GM12878 (cell line): ENCODE measurements around the gene RBM15. TPM values are rescaled to one million over a fixed set of nuclear protein-coding genes. Genes with fewer than 3 reads are reported as not detected.

Experiments used
- ATAC-seq: fragments of 200-7000 bp; cut with Tn5 transposase; 3 replicates; pipeline ENCODE4 v1.9.1; 2020; ENCODE audit warnings: mild to moderate bottlenecking, moderate library complexity
- BruUV-seq: library from RNA; stranded (reverse); fragments of 400-500 nt; replicated peaks from 2 replicates; lab custom pipeline; 2021; lab: Mats Ljungman, UMichigan
- CTCF ChIA-PET: fragments of 300-600 bp; sonication (Branson Sonifier 250); formaldehyde crosslinking; extraction: SDS; loops from one replicate; lab custom pipeline; 2021; ENCODE audit warnings: inconsistent platforms; lab: Yijun Ruan, JAX
- POLR2A ChIA-PET: fragments of 350-600 bp; formaldehyde crosslinking; extraction: SDS; loops from one replicate; lab custom pipeline; 2021; ENCODE audit warnings: inconsistent platforms; lab: Charles Lee
- RAD21 ChIA-PET: fragments of 300-600 bp; sonication (Branson Sonifier 250); formaldehyde crosslinking; loops from one replicate; lab custom pipeline; 2023; ENCODE audit warnings: antibody characterized with exemption; ENCODE audit not compliant: unreplicated experiment; lab: Charles Lee
- SMC1A ChIA-PET: fragments of 300-600 bp; sonication (Branson Sonifier 250); formaldehyde crosslinking; loops from one replicate; lab custom pipeline; 2023; ENCODE audit not compliant: unreplicated experiment, uncharacterized antibody; lab: Charles Lee
- DNase-seq: peaks from one replicate; pipeline ENCODE4 v3.0.0-alpha.2; 2011; ENCODE audit warnings: low read depth, low spot score
- FAIRE-seq: peaks from 3 replicates; lab custom pipeline; 2011; peaks lifted over from hg19 to GRCh38; lab: Jason Lieb, UNC
- H2AFZ ChIP-seq: 2 replicates; pipeline ENCODE4 v1.6.0; 2011; ENCODE audit warnings: low read depth, low read length, control low read depth; ENCODE audit not compliant: control insufficient read depth
- H3K27ac ChIP-seq: 2 replicates; pipeline ENCODE4 v1.5.1; 2011; ENCODE audit warnings: control low read depth; ENCODE audit not compliant: control insufficient read depth, insufficient read depth
- H3K27me3 ChIP-seq, 2 experiments: replicated peaks in 1 of 2; 2 replicates each; pipeline versions ENCODE4 v1.6.0 to v1.6.1; 2011; ENCODE audit warnings: low read length in 1 of 2; ENCODE audit not compliant: control insufficient read depth in 2 of 2, insufficient read depth in 2 of 2
- H3K36me3 ChIP-seq, 2 experiments: 2 replicates each; pipeline ENCODE4 v1.5.1; 2011; ENCODE audit warnings: low read length in 1 of 2; ENCODE audit not compliant: control insufficient read depth in 2 of 2, insufficient read depth in 2 of 2
- H3K4me1 ChIP-seq: 2 replicates; pipeline ENCODE4 v1.6.1; 2011; ENCODE audit warnings: mild to moderate bottlenecking, low read length, moderate library complexity, mixed read lengths; ENCODE audit not compliant: control insufficient read depth, insufficient read depth
- H3K4me2 ChIP-seq: 2 replicates; pipeline ENCODE4 v1.6.0; 2011; ENCODE audit warnings: control low read depth; ENCODE audit not compliant: control insufficient read depth, insufficient read depth
- H3K4me3 ChIP-seq: fragments of 200-600 bp; sonication (generic); 2 replicates; pipeline ENCODE4 v1.5.1; 2016
- H3K79me2 ChIP-seq: 2 replicates; pipeline ENCODE4 v1.6.0; 2011; ENCODE audit warnings: low read length; ENCODE audit not compliant: control insufficient read depth, insufficient read depth
- H3K9ac ChIP-seq: 2 replicates; pipeline ENCODE4 v1.8.0; 2011; ENCODE audit warnings: low read length, control low read depth, mixed read lengths; ENCODE audit not compliant: control insufficient read depth, insufficient read depth
- H3K9me3 ChIP-seq: replicated peaks from 3 replicates; pipeline ENCODE4 v1.5.1; 2011; ENCODE audit warnings: mild to moderate bottlenecking, low read length; ENCODE audit not compliant: control insufficient read depth, insufficient read depth
- H4K20me1 ChIP-seq: 2 replicates; pipeline ENCODE4 v1.6.0; 2011; ENCODE audit not compliant: control insufficient read depth, insufficient read depth
- BHLHE40 ChIP-seq, 2 experiments: fragments of 450-650 bp in 1 of 2; IDR thresholded peaks; 2 replicates each; pipeline ENCODE4 v1.6.1; 2011 to 2017; ENCODE audit warnings: low read depth in 2 of 2, borderline replicate concordance in 1 of 2, improper control_type of control experiment in 1 of 2, low read length in 1 of 2, mild to moderate bottlenecking in 1 of 2
- EP300 ChIP-seq, 2 experiments: fragments of 150-350 bp in 1 of 2; IDR thresholded peaks; 2 replicates each; pipeline ENCODE4 v1.6.1; 2011 to 2012; ENCODE audit warnings: low read depth in 2 of 2, low read length in 2 of 2, borderline replicate concordance in 1 of 2, improper control_type of control experiment in 1 of 2, inconsistent platforms in 1 of 2; ENCODE audit not compliant: control insufficient read depth in 1 of 2
- KLF5 ChIP-seq: fragments of 450-650 bp; IDR thresholded peaks from 2 replicates; pipeline ENCODE4 v1.6.1; 2014; ENCODE audit warnings: mild to moderate bottlenecking; ENCODE audit not compliant: partially characterized antibody
- MXI1 ChIP-seq: fragments of 150-350 bp; IDR thresholded peaks from 2 replicates; pipeline ENCODE4 v1.6.1; 2011; ENCODE audit warnings: low read depth, mild to moderate bottlenecking, inconsistent platforms, low read length, improper control_type of control experiment
- PML ChIP-seq: IDR thresholded peaks from 2 replicates; pipeline ENCODE4 v1.6.1; 2012; ENCODE audit warnings: low read length, inconsistent platforms
- SMAD5 ChIP-seq: IDR thresholded peaks from 2 replicates; pipeline ENCODE4 v1.6.1; 2016; ENCODE audit warnings: antibody characterized with exemption, low read depth
- YY1 ChIP-seq: IDR thresholded peaks from 2 replicates; pipeline ENCODE4 v1.6.1; 2011; ENCODE audit warnings: low read depth, mild to moderate bottlenecking, low read length
- WGBS: methylation state at CpG from one replicate; pipeline ENCODE4 v1.1.6; 2016; ENCODE audit warnings: low lambda C conversion rate; ENCODE audit not compliant: insufficient replicate concordance, insufficient coverage; ENCODE audit errors: missing lambda C conversion rate; 5-methylcytosine and 5-hydroxymethylcytosine counted together
- in situ Hi-C: fragments of 300-500 bp; cut with MboI; formaldehyde crosslinking; loops from 9 replicates; pipeline ENCODE4 v1.14.3; 2018; ENCODE audit warnings: mixed read lengths
- intact Hi-C: fragments of 100-400 bp; cut with micrococcal nuclease; formaldehyde crosslinking; loops from one replicate; pipeline ENCODE4 v1.14.2; 2022; ENCODE audit not compliant: unreplicated experiment
- polyA plus RNA-seq, 11 experiments: library from polyadenylated mRNA; depleted of rRNA in 4 of 11; unstranded in 6 of 11; stranded (reverse) in 5 of 11; fragments of >200 nt; fragmentation: Nextera tagmentation in 4 of 11; fragmentation: Illumina TruSeq in 1 of 11; extraction: Ambion mirVana in 4 of 11; extraction: Trizol in 1 of 11; gene quantifications; 1 replicate in 1 of 11; 2 replicates in 10 of 11; pipeline versions ENCODE4 v1.2.1 to v1.2.3, GENCODE V29; 2011 to 2016; ENCODE audit warnings: inconsistent platforms in 2 of 11, missing spikeins in 2 of 11, low read depth in 1 of 11
- total RNA-seq, 4 experiments: library from RNA; depleted of rRNA in 3 of 4; stranded (reverse); fragments of >200 nt in 3 of 4; fragmentation: Illumina TruSeq in 1 of 4; extraction: Trizol in 1 of 4; gene quantifications; 2 replicates each; pipeline versions ENCODE4 v1.2.1 to v1.2.3, GENCODE V29; 2013 to 2021
- TF ChIP-seq, protein P1 (sequence below): IDR thresholded peaks from 2 replicates; pipeline ENCODE4 v1.6.1; 2011; ENCODE audit warnings: borderline replicate concordance, low read depth, mild to moderate bottlenecking, moderate library complexity, low read length; ENCODE audit not compliant: insufficient read depth, poor library complexity, severe bottlenecking
- TF ChIP-seq, protein P2 (sequence below): IDR thresholded peaks from 2 replicates; pipeline ENCODE4 v1.6.1; 2011; ENCODE audit warnings: low read depth, low read length, improper control_type of control experiment, borderline replicate concordance

The RBM15 gene
- total and polyA plus RNA-seq, 10 of the 15 experiments (the other 5 are each of a cell fraction or from before 2014, with no cell fraction given), result 3.1 to 63.2 (median 26.7) TPM

- Histone ChIP-seq H3K4me2 (no peak overlapping the region), H3K27ac (no peak overlapping the region), H3K9ac (no peak overlapping the region), H3K4me3 (no peak overlapping the region), H3K79me2 (no peaks in the 10 kb centered on the region), H3K27me3 (no peaks in the 10 kb centered on the region), H2AFZ (no peak overlapping the region), H3K36me3 (no peaks in the 10 kb centered on the region), H4K20me1 (no peaks in the 10 kb centered on the region), H3K4me1 (no peaks in the 10 kb centered on the region), H3K9me3 (no peaks in the 10 kb centered on the region; the same call in 2 of the 3 replicates)
- no peak for FAIRE-seq
- in situ Hi-C loops, result no loop called here
- SMC1A ChIA-PET, result interaction anchor here (1.3 to 22.8 kb wide), 2 partner anchors 111 to 141 kb away, joined by 4 to 524 read pairs; partner anchors contain the start of gene KCNC4
- no peak for ATAC-seq
- no TSS peak for BruUV-seq
- CTCF ChIA-PET, result interaction anchor here (17.1 kb wide), 1 partner anchor 111 kb away, joined by 753 read pairs; the partner anchor contains the start of gene KCNC4
- WGBS, result 29% methylated on average over 4 of the region's 4 CpGs
- no peak for DNase-seq
- TF ChIP-seq MXI1 (no peak), SMAD5 (no peak), KLF5 (no peak), PML (no peak), YY1 (no peak), BHLHE40 (IDR thresholded peaks at IDR 0.05; ENCODE audit: borderline replicate concordance in 1 of 2, low read depth in 2 of 2, low read length in 1 of 2) (no peak), EP300 (IDR thresholded peaks at IDR 0.05; ENCODE audit: borderline replicate concordance in 1 of 2, control insufficient read depth in 1 of 2, low read depth in 2 of 2, low read length in 2 of 2) (no peak)
- TF ChIP-seq, protein P1, sequence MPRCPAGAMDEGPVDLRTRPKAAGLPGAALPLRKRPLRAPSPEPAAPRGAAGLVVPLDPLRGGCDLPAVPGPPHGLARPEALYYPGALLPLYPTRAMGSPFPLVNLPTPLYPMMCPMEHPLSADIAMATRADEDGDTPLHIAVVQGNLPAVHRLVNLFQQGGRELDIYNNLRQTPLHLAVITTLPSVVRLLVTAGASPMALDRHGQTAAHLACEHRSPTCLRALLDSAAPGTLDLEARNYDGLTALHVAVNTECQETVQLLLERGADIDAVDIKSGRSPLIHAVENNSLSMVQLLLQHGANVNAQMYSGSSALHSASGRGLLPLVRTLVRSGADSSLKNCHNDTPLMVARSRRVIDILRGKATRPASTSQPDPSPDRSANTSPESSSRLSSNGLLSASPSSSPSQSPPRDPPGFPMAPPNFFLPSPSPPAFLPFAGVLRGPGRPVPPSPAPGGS, result no peak
- TF ChIP-seq, protein P2, sequence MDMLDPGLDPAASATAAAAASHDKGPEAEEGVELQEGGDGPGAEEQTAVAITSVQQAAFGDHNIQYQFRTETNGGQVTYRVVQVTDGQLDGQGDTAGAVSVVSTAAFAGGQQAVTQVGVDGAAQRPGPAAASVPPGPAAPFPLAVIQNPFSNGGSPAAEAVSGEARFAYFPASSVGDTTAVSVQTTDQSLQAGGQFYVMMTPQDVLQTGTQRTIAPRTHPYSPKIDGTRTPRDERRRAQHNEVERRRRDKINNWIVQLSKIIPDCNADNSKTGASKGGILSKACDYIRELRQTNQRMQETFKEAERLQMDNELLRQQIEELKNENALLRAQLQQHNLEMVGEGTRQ, result no peak
- POLR2A ChIA-PET, result interaction anchor here (1.1 kb wide), 1 partner anchor 111 kb away, joined by 3 read pairs; no protein-coding TSS in a partner anchor
- intact Hi-C loops, result no loop called here
- RAD21 ChIA-PET, result interaction anchor here (3.2 to 13.1 kb wide), 2 partner anchors 111 to 116 kb away, joined by 18 to 319 read pairs; partner anchors contain the start of gene KCNC4
Measured at GRCh38 chr1:110319332-110320167, 19.6 kb upstream of the RBM15 start.
